H9 (cell line): Measurements from ENCODE around the gene NEXN. TPM values are rescaled to one million over a fixed set of nuclear protein-coding genes. Genes with fewer than 3 reads are reported as not detected.

Source experiments
- DNase-seq: peaks from one replicate; pipeline ENCODE4 v3.0.0-alpha.2; 2017
- H2AFZ ChIP-seq: one replicate; pipeline ENCODE4 v1.6.1; 2013; ENCODE audit warnings: mild to moderate bottlenecking, low read length, control low read depth, moderate library complexity
- H2AK5ac ChIP-seq: 2 replicates; pipeline ENCODE4 v1.6.1; 2013; ENCODE audit warnings: low read length, control low read depth, mixed read lengths; ENCODE audit not compliant: insufficient read length
- H2BK120ac ChIP-seq: one replicate; pipeline ENCODE4 v1.6.1; 2013; ENCODE audit warnings: low read depth, mild to moderate bottlenecking, low read length, control low read depth, inconsistent platforms; ENCODE audit not compliant: poor library complexity, severe bottlenecking
- H2BK12ac ChIP-seq: 2 replicates; pipeline ENCODE4 v1.6.1; 2013; ENCODE audit warnings: low read length, control low read depth, mixed read lengths, low read depth; ENCODE audit not compliant: insufficient read length
- H2BK15ac ChIP-seq: 2 replicates; pipeline ENCODE4 v1.6.1; 2013; ENCODE audit warnings: low read depth, low read length, control low read depth
- H2BK20ac ChIP-seq: one replicate; pipeline ENCODE4 v1.6.1; 2013; ENCODE audit warnings: low read depth, mild to moderate bottlenecking, low read length, control low read depth, inconsistent platforms; ENCODE audit not compliant: poor library complexity, severe bottlenecking
- H2BK5ac ChIP-seq: 2 replicates; pipeline ENCODE4 v1.6.1; 2013; ENCODE audit warnings: low read length, control low read depth, mixed read lengths; ENCODE audit not compliant: insufficient read length
- H3K14ac ChIP-seq: 2 replicates; pipeline ENCODE4 v1.6.1; 2013; ENCODE audit warnings: low read length, control low read depth; ENCODE audit not compliant: insufficient read depth
- H3K18ac ChIP-seq: 2 replicates; pipeline ENCODE4 v1.6.1; 2013; ENCODE audit warnings: low read depth, mild to moderate bottlenecking, mixed read lengths, low read length, control low read depth; ENCODE audit not compliant: insufficient read length
- H3K23ac ChIP-seq: 2 replicates; pipeline ENCODE4 v1.6.1; 2013; ENCODE audit warnings: low read length, control low read depth, mixed read lengths, low read depth; ENCODE audit not compliant: insufficient read length
- H3K23me2 ChIP-seq: 2 replicates; pipeline ENCODE4 v1.6.1; 2013; ENCODE audit warnings: low read depth, mild to moderate bottlenecking, mixed read lengths, low read length, control low read depth; ENCODE audit not compliant: insufficient read length, poor library complexity, severe bottlenecking
- H3K27ac ChIP-seq: 2 replicates; pipeline ENCODE4 v1.5.1; 2013; ENCODE audit warnings: low read length, control low read depth, mixed read lengths, low read depth; ENCODE audit not compliant: insufficient read length
- H3K27me3 ChIP-seq: 2 replicates; pipeline ENCODE4 v1.6.1; 2013; ENCODE audit warnings: low read length, control low read depth, inconsistent platforms; ENCODE audit not compliant: insufficient read depth
- H3K4ac ChIP-seq: 2 replicates; pipeline ENCODE4 v1.6.1; 2013; ENCODE audit warnings: low read depth, mild to moderate bottlenecking, control low read depth, inconsistent platforms, low read length, moderate library complexity
- H3K4me1 ChIP-seq: 2 replicates; pipeline ENCODE4 v1.6.1; 2013; ENCODE audit warnings: low read length, control low read depth, inconsistent platforms; ENCODE audit not compliant: insufficient read depth
- H3K4me2 ChIP-seq: 2 replicates; pipeline ENCODE4 v1.6.1; 2013; ENCODE audit warnings: low read length, control low read depth, mixed read lengths; ENCODE audit not compliant: insufficient read length, insufficient read depth
- H3K56ac ChIP-seq: 2 replicates; pipeline ENCODE4 v1.6.1; 2013; ENCODE audit warnings: low read depth, mild to moderate bottlenecking, mixed read lengths, low read length, control low read depth; ENCODE audit not compliant: insufficient read length
- H3K79me1 ChIP-seq: 2 replicates; pipeline ENCODE4 v1.6.1; 2013; ENCODE audit warnings: low read depth, mild to moderate bottlenecking, moderate library complexity, low read length, control low read depth, inconsistent platforms; ENCODE audit not compliant: insufficient read depth, poor library complexity, severe bottlenecking
- H3K79me2 ChIP-seq: 2 replicates; pipeline ENCODE4 v1.6.1; 2013; ENCODE audit warnings: low read length, control low read depth, inconsistent platforms; ENCODE audit not compliant: insufficient read depth
- H3K9ac ChIP-seq: 2 replicates; pipeline ENCODE4 v1.6.1; 2013; ENCODE audit warnings: low read length, control low read depth, mixed read lengths; ENCODE audit not compliant: insufficient read length; ENCODE audit errors: extremely low read depth
- H3K9me3 ChIP-seq: one replicate; pipeline ENCODE4 v1.6.1; 2013; ENCODE audit warnings: low read depth, low read length, inconsistent platforms; ENCODE audit not compliant: control insufficient read depth
- H3T11ph ChIP-seq: one replicate; pipeline ENCODE4 v1.6.1; 2013; ENCODE audit warnings: mild to moderate bottlenecking, low read length, control low read depth, inconsistent platforms
- H4K20me1 ChIP-seq: one replicate; pipeline ENCODE4 v1.6.1; 2013; ENCODE audit not compliant: control insufficient read depth, insufficient read length, insufficient read depth
- H4K5ac ChIP-seq: 2 replicates; pipeline ENCODE4 v1.6.1; 2013; ENCODE audit warnings: low read depth, mild to moderate bottlenecking, mixed read lengths, low read length, control low read depth; ENCODE audit not compliant: insufficient read length
- H4K8ac ChIP-seq: replicated peaks from 2 replicates; pipeline ENCODE4 v1.6.1; 2013; ENCODE audit warnings: low read length, control low read depth, mixed read lengths, low read depth; ENCODE audit not compliant: insufficient read length
- H4K91ac ChIP-seq: 2 replicates; pipeline ENCODE4 v1.6.1; 2013; ENCODE audit warnings: low read depth, mild to moderate bottlenecking, moderate library complexity, mixed read lengths, low read length, control low read depth; ENCODE audit not compliant: insufficient read length
- H3K27ac Mint-ChIP-seq, 3 experiments: 2 replicates in 2 of 3; 3 replicates in 1 of 3; pipeline ENCODE4 v1.8.0; 2020 to 2021; ENCODE audit warnings: mixed read lengths in 3 of 3, mild to moderate bottlenecking in 1 of 3, moderate library complexity in 1 of 3
- H3K27me3 Mint-ChIP-seq: 2 replicates; pipeline ENCODE4 v1.8.0; 2021; ENCODE audit warnings: low read depth, mild to moderate bottlenecking, moderate library complexity, mixed read lengths
- H3K36me3 Mint-ChIP-seq, 3 experiments: 2 replicates in 2 of 3; 3 replicates in 1 of 3; pipeline ENCODE4 v1.8.0; 2020 to 2021; ENCODE audit warnings: low read depth in 3 of 3, mixed read lengths in 3 of 3; ENCODE audit not compliant: insufficient read depth in 1 of 3
- H3K4me1 Mint-ChIP-seq, 2 experiments: 2 replicates each; pipeline ENCODE4 v1.8.0; 2020; ENCODE audit warnings: mixed read lengths in 2 of 2
- H3K4me3 Mint-ChIP-seq, 2 experiments: 2 replicates in 1 of 2; 3 replicates in 1 of 2; pipeline ENCODE4 v1.8.0; 2020 to 2021; ENCODE audit warnings: mild to moderate bottlenecking in 2 of 2, mixed read lengths in 2 of 2, moderate library complexity in 1 of 2
- H3K9me3 Mint-ChIP-seq, 2 experiments: 2 replicates in 1 of 2; 3 replicates in 1 of 2; pipeline ENCODE4 v1.8.0; 2020; ENCODE audit warnings: mild to moderate bottlenecking in 2 of 2, mixed read lengths in 2 of 2, moderate library complexity in 1 of 2
- CTCF ChIP-seq: fragments of 200-600 bp; sonication (generic); conservative IDR thresholded peaks from 3 replicates; pipeline ENCODE4 v1.8.0; 2021; ENCODE audit warnings: antibody characterized with exemption, mild to moderate bottlenecking
- WGBS: extraction: QIAGEN DNeasy Blood & Tissue Kit; methylation state at CpG from one replicate; pipeline ENCODE4 v1.1.7; 2013; ENCODE audit warnings: missing lambda C conversion rate, low lambda C conversion rate, mixed read lengths; ENCODE audit not compliant: insufficient read length; ENCODE audit errors: extremely low coverage; 5-methylcytosine and 5-hydroxymethylcytosine counted together
- total RNA-seq: library from RNA; stranded (reverse); gene quantifications from 2 replicates; pipeline ENCODE4 v1.2.1, GENCODE V29; 2021

NEXN gene
- total RNA-seq, 1 experiment from 2014 or later, result 3.2 TPM

DNA sequence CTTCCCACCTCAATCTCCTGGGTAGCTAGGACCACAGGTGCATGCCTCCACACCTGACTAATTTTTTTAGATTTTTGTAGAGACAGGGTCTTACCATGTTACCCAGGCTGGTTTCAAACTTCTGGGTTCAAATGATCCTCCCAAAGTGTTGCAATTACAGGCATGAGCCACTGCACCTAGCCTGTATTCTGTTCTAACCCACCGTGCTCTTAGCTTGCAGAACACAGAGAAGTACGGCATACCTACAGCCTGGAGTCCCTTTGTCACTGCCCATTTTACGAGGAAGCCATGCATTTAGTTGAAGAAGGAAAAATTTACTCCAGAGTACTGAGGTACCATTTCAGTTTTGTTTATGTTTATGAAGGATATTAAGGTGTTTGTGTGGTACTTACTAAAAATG, 29.7 kb upstream of the NEXN start:
- peaks cover 12 to 26% of the 10 kb centered on the region in 2 experiments; a peak in 4 of 5 replicates for H3K9me3 Mint-ChIP-seq
- Histone ChIP-seq H3K27ac (no peak overlapping the region), H3T11ph (no peak overlapping the region), H4K8ac (no peak overlapping the region), H3K27me3 (no peaks in the 10 kb centered on the region), H3K23ac (no peak overlapping the region), H3K9ac (no peak overlapping the region), H3K4me1 (no peaks in the 10 kb centered on the region), H3K56ac (no peak overlapping the region), H2AFZ (no peak overlapping the region), H2BK120ac (no peak overlapping the region), H3K18ac (no peak overlapping the region), H2AK5ac (no peak overlapping the region), H3K9me3 (no peaks in the 10 kb centered on the region), H2BK12ac (no peak overlapping the region), H3K79me1 (no peaks in the 10 kb centered on the region), H3K4me2 (no peak overlapping the region), H2BK20ac (no peak overlapping the region), H3K23me2 (no peaks in the 10 kb centered on the region), H3K4ac (no peak overlapping the region), H2BK15ac (no peak overlapping the region), H2BK5ac (no peak overlapping the region), H4K91ac (no peak overlapping the region), H3K14ac (no peak overlapping the region), H4K20me1 (no peaks in the 10 kb centered on the region), H3K79me2 (no peaks in the 10 kb centered on the region), H4K5ac (no peak overlapping the region)
- TF ChIP-seq CTCF, result no peak
- H3K27ac Mint-ChIP-seq, result peak overlapping the region in 2 of 3 experiments; percentile 11 to 59; a peak in 2 of 7 replicates
- peaks cover 9 to 36% (median 35%) of the 10 kb centered on the region in 3 experiments for H3K36me3 Mint-ChIP-seq
- no peaks in the 10 kb centered on the region for H3K4me1 Mint-ChIP-seq
- H3K4me3 Mint-ChIP-seq, result no peak overlapping the region
- no CpG with 5 or more reads among the region's 3 CpGs for WGBS
- no peak for DNase-seq
- H3K27me3 Mint-ChIP-seq, result no peaks in the 10 kb centered on the region
